HEK293 (cell line): ENCODE results near the gene CYB561A3.

Source experiments
- EGR2 ChIP-seq: fragments of 450-650 bp; formaldehyde crosslinking; IDR thresholded peaks from 2 replicates; pipeline ENCODE4 v1.5.1; 2016; ENCODE audit warnings: low read depth, missing biosample characterization, missing genetic modification characterization
- KLF16 ChIP-seq: fragments of 450-650 bp; formaldehyde crosslinking; IDR thresholded peaks from 2 replicates; pipeline ENCODE4 v1.5.1; 2017; ENCODE audit warnings: missing biosample characterization, missing genetic modification characterization
- REPIN1 ChIP-seq: fragments of 450-650 bp; formaldehyde crosslinking; IDR thresholded peaks from 2 replicates; pipeline ENCODE4 v1.5.1; 2017; ENCODE audit warnings: missing biosample characterization, missing genetic modification characterization, low read depth
- ZNF112 ChIP-seq: fragments of 450-650 bp; formaldehyde crosslinking; IDR thresholded peaks from 2 replicates; pipeline ENCODE4 v1.5.0; 2017; ENCODE audit warnings: missing biosample characterization, missing genetic modification characterization
- ZNF133 ChIP-seq: fragments of 450-650 bp; formaldehyde crosslinking; IDR thresholded peaks from 2 replicates; pipeline ENCODE4 v1.5.1; 2016; ENCODE audit warnings: missing biosample characterization, missing genetic modification characterization
- ZNF274 ChIP-seq, 2 experiments: fragments of 200-500 bp in 1 of 2; fragments of 450-650 bp in 1 of 2; sonication (Bioruptor generic) in 1 of 2; formaldehyde crosslinking in 1 of 2; IDR thresholded peaks; 2 replicates each; pipeline versions ENCODE4 v1.5.1 to v1.6.1; 2014 to 2016; ENCODE audit warnings: borderline replicate concordance in 1 of 2, inconsistent platforms in 1 of 2, low read length in 1 of 2, missing biosample characterization in 1 of 2, missing genetic modification characterization in 1 of 2
- ZNF843 ChIP-seq: fragments of 450-650 bp; formaldehyde crosslinking; IDR thresholded peaks from 2 replicates; pipeline ENCODE4 v1.5.1; 2016; ENCODE audit warnings: missing biosample characterization, missing genetic modification characterization
- TF ChIP-seq, protein P1 (sequence below): fragments of 450-650 bp; formaldehyde crosslinking; IDR thresholded peaks from 2 replicates; pipeline ENCODE4 v1.5.1; 2016; ENCODE audit warnings: missing biosample characterization, missing genetic modification characterization
- TF ChIP-seq, protein P2 (sequence below): fragments of 450-650 bp; formaldehyde crosslinking; IDR thresholded peaks from 2 replicates; pipeline ENCODE4 v1.5.1; 2016; ENCODE audit warnings: missing biosample characterization, missing genetic modification characterization
- TF ChIP-seq, protein P3 (sequence below): fragments of 450-650 bp; formaldehyde crosslinking; IDR thresholded peaks from 2 replicates; pipeline ENCODE4 v1.5.1; 2016; ENCODE audit warnings: missing biosample characterization, missing genetic modification characterization
- TF ChIP-seq, protein P4 (sequence below): fragments of 450-650 bp; formaldehyde crosslinking; conservative IDR thresholded peaks from 2 replicates; pipeline ENCODE4 v1.5.1; 2016; ENCODE audit warnings: low read depth, missing biosample characterization, missing genetic modification characterization
- TF ChIP-seq, protein P5 (sequence below): fragments of 450-650 bp; formaldehyde crosslinking; IDR thresholded peaks from 2 replicates; pipeline ENCODE4 v1.5.1; 2016; ENCODE audit warnings: missing biosample characterization, missing genetic modification characterization

GRCh38 chr11:61341706-61342105 lies 20.0 kb downstream of the CYB561A3 start:
- TF ChIP-seq, protein P1, sequence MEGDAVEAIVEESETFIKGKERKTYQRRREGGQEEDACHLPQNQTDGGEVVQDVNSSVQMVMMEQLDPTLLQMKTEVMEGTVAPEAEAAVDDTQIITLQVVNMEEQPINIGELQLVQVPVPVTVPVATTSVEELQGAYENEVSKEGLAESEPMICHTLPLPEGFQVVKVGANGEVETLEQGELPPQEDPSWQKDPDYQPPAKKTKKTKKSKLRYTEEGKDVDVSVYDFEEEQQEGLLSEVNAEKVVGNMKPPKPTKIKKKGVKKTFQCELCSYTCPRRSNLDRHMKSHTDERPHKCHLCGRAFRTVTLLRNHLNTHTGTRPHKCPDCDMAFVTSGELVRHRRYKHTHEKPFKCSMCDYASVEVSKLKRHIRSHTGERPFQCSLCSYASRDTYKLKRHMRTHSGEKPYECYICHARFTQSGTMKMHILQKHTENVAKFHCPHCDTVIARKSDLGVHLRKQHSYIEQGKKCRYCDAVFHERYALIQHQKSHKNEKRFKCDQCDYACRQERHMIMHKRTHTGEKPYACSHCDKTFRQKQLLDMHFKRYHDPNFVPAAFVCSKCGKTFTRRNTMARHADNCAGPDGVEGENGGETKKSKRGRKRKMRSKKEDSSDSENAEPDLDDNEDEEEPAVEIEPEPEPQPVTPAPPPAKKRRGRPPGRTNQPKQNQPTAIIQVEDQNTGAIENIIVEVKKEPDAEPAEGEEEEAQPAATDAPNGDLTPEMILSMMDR (tag by site-specific recombination): no peak
- TF ChIP-seq, protein P2, sequence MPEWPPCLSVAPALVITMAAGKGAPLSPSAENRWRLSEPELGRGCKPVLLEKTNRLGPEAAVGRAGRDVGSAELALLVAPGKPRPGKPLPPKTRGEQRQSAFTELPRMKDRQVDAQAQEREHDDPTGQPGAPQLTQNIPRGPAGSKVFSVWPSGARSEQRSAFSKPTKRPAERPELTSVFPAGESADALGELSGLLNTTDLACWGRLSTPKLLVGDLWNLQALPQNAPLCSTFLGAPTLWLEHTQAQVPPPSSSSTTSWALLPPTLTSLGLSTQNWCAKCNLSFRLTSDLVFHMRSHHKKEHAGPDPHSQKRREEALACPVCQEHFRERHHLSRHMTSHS: no peak
- no peak for TF ChIP-seq EGR2
- no peak for TF ChIP-seq ZNF133 (tag by site-specific recombination)
- TF ChIP-seq ZNF274 (IDR thresholded peaks at IDR 0.05; ENCODE audit: low read length): no peak
- TF ChIP-seq ZNF274 (tag by site-specific recombination; IDR thresholded peaks at IDR 0.05; ENCODE audit: borderline replicate concordance): no peak
- TF ChIP-seq, protein P3, sequence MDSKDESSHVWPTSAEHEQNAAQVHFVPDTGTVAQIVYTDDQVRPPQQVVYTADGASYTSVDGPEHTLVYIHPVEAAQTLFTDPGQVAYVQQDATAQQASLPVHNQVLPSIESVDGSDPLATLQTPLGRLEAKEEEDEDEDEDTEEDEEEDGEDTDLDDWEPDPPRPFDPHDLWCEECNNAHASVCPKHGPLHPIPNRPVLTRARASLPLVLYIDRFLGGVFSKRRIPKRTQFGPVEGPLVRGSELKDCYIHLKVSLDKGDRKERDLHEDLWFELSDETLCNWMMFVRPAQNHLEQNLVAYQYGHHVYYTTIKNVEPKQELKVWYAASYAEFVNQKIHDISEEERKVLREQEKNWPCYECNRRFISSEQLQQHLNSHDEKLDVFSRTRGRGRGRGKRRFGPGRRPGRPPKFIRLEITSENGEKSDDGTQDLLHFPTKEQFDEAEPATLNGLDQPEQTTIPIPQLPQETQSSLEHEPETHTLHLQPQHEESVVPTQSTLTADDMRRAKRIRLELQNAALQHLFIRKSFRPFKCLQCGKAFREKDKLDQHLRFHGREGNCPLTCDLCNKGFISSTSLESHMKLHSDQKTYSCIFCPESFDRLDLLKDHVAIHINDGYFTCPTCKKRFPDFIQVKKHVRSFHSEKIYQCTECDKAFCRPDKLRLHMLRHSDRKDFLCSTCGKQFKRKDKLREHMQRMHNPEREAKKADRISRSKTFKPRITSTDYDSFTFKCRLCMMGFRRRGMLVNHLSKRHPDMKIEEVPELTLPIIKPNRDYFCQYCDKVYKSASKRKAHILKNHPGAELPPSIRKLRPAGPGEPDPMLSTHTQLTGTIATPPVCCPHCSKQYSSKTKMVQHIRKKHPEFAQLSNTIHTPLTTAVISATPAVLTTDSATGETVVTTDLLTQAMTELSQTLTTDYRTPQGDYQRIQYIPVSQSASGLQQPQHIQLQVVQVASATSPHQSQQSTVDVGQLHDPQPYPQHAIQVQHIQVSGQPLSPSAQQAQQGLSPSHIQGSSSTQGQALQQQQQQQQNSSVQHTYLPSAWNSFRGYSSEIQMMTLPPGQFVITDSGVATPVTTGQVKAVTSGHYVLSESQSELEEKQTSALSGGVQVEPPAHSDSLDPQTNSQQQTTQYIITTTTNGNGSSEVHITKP (tag by site-specific recombination): no peak
- TF ChIP-seq, protein P4, sequence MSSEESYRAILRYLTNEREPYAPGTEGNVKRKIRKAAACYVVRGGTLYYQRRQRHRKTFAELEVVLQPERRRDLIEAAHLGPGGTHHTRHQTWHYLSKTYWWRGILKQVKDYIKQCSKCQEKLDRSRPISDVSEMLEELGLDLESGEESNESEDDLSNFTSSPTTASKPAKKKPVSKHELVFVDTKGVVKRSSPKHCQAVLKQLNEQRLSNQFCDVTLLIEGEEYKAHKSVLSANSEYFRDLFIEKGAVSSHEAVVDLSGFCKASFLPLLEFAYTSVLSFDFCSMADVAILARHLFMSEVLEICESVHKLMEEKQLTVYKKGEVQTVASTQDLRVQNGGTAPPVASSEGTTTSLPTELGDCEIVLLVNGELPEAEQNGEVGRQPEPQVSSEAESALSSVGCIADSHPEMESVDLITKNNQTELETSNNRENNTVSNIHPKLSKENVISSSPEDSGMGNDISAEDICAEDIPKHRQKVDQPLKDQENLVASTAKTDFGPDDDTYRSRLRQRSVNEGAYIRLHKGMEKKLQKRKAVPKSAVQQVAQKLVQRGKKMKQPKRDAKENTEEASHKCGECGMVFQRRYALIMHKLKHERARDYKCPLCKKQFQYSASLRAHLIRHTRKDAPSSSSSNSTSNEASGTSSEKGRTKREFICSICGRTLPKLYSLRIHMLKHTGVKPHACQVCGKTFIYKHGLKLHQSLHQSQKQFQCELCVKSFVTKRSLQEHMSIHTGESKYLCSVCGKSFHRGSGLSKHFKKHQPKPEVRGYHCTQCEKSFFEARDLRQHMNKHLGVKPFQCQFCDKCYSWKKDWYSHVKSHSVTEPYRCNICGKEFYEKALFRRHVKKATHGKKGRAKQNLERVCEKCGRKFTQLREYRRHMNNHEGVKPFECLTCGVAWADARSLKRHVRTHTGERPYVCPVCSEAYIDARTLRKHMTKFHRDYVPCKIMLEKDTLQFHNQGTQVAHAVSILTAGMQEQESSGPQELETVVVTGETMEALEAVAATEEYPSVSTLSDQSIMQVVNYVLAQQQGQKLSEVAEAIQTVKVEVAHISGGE (tag by site-specific recombination): no peak
- no peak for TF ChIP-seq ZNF112 (tag by site-specific recombination)
- TF ChIP-seq REPIN1 (tag by site-specific recombination): no peak
- TF ChIP-seq ZNF843 (tag by site-specific recombination): no peak
- no peak for TF ChIP-seq KLF16 (tag by site-specific recombination)
- TF ChIP-seq, protein P5, sequence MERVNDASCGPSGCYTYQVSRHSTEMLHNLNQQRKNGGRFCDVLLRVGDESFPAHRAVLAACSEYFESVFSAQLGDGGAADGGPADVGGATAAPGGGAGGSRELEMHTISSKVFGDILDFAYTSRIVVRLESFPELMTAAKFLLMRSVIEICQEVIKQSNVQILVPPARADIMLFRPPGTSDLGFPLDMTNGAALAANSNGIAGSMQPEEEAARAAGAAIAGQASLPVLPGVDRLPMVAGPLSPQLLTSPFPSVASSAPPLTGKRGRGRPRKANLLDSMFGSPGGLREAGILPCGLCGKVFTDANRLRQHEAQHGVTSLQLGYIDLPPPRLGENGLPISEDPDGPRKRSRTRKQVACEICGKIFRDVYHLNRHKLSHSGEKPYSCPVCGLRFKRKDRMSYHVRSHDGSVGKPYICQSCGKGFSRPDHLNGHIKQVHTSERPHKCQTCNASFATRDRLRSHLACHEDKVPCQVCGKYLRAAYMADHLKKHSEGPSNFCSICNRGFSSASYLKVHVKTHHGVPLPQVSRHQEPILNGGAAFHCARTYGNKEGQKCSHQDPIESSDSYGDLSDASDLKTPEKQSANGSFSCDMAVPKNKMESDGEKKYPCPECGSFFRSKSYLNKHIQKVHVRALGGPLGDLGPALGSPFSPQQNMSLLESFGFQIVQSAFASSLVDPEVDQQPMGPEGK (tag by site-specific recombination): no peak
